ENCODE results near the gene FLII.

DNA sequence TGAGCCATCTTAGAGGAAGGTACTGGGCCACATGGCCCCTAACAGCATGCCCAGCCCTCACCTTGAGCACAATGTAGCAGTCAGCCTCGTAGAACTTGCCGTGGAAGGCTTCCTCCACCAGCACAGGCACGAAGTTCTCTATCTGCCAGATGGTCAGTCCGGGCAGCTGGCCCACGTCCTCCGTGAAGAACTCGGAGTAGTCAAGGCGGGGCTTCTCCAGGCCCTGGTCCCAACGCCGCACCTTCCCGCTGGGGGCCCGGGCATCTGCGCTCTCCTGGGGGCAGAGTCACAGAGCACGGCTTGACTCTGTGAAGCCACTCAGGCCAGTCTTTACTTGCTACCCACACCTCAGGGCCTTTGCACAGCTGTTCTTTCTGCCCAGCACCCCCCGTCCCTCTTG lies 7.3 kb downstream of the FLII start:
- TF ChIP-seq PAX5 (IDR thresholded peaks at IDR 0.05; ENCODE audit: insufficient read depth, low read length, severe bottlenecking) (no peak), POLR2AphosphoS5 (IDR thresholded peaks at IDR 0.05; ENCODE audit: low read depth, low read length) (no peak), POLR2A (IDR thresholded peaks at IDR 0.05; ENCODE audit: low read depth, low read length) (no peak), TAF1 (IDR thresholded peaks at IDR 0.05; ENCODE audit: low read depth, low read length) (no peak), SPI1 (IDR thresholded peaks at IDR 0.05; ENCODE audit: low read depth, low read length) (no peak)

All from GM12891 (cell line).